KG1 (cell line): Measurements from ENCODE around the gene ATAT1.
A peak's percentile ranks its signal among the peaks of the same experiment; 100 is the strongest.

Experiments used
- DNase-seq: peaks from one replicate; lab custom pipeline; 2025; lab: John Stamatoyannopoulos, UW

Gene ATAT1

DNA sequence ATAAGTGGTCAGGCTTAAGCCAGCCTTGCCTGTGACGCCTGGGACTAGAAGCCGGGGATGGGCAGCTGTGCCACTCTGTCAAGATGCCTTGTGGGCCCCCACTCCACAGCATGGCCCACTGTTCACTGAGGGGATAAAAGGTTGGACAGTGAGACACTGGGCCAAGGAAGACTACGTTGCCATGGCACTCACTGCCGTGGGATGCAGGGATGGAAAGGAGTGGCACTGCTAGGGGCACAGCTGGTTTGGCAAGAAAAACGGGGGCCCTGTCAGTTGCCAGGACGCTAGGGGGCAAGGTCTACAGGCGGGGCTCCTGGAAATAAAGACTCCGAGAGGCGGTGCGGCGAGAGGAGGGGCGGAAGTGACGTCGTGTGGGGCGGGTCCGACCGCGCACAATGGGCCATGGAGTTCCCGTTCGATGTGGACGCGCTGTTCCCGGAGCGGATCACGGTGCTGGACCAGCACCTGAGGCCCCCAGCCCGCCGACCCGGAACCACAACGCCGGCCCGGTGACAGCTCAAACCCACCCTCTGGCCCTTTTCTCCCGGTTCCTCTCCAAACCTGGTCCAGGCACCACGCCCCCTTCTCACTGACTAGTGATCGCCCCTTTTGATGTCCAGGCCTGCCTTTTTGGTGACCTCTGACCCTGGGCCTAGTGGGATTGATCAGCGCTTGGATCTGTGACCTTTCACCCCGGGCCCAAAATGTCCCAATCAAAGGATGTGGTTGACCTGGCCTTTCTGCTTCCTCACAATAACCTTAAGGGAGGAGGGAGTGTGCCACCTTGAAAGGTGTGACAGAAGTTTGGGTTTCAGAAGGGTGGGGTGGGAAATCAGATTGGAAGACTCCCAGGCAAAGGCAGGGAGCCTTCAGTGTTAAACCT, at the start of gene ATAT1:
ATAT1 (plus strand) TSS at position 391 of the 883 bp plus-strand sequence.
- peak; percentile 59 for DNase-seq

DNA sequence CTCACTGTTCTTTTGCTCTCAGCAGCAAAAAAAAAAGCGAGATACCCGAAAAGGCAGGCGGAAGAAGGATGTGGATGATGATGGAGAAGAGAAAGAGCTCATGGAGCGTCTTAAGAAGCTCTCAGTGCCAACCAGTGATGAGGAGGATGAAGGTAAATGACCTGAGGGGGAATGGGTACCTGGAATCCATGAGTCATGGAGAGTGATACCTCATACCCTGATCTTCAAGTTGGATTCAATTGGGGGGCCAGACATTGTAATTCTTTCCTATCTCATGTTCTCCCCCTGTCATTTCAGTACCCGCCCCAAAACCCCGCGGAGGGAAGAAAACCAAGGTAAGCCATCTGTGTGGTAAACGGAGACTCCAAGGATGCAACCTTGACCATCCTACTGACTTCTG, 48.6 kb upstream of the ATAT1 start:
- no peak for DNase-seq

DNA sequence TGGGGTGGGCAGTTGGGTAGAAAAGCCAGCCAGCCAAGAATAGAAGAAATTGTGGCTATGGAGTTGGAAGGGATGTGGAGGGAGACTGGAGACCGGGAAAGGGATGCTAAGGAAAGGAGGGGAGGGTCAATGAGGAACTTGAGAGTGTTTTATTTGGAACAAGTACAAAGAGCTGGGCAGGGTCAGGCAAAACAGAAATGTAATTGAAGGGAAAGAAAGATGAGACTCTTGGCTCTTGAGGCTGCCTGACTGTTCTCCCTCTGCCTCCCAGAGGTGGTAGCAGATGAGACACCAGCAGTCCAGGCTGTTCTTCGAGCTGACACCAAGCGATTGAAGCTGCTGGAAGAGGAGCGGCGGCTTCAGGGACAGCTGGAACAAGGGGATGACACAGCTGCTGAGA, 42.8 kb upstream of the ATAT1 start:
- DNase-seq = no peak

DNA sequence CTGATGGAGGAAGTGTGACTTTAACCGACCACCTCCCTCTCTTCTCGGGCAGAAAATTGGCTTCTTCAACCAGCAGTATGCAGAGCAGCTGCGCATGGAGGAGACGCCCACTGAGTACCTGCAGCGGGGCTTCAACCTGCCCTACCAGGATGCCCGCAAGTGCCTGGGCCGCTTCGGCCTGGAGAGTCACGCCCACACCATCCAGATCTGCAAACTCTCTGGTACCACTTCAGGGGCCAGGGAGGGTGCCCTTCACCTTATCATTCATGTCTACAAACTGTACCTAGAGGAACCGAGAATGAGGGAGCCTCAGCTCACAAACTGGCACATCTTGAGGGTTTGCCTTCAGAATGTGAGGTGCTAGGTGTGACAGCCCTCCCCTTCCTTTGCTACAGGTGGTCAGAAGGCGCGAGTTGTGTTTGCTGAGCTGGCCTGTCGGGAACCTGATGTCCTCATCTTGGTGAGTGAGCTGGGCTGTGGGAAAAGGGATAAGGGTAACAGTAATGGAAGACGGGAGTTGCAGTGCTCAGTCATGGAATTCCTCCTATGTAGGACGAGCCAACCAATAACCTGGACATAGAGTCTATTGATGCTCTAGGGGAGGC, 36.8 kb upstream of the ATAT1 start:
- no peak for DNase-seq

DNA sequence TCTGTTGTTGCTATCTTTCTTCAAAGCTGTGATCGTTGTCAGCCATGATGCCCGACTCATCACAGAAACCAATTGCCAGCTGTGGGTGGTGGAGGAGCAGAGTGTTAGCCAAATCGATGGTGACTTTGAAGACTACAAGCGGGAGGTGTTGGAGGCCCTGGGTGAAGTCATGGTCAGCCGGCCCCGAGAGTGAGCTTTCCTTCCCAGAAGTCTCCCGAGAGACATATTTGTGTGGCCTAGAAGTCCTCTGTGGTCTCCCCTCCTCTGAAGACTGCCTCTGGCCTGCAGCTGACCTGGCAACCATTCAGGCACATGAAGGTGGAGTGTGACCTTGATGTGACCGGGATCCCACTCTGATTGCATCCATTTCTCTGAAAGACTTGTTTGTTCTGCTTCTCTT, 36.2 kb upstream of the ATAT1 start:
- no peak for DNase-seq

DNA sequence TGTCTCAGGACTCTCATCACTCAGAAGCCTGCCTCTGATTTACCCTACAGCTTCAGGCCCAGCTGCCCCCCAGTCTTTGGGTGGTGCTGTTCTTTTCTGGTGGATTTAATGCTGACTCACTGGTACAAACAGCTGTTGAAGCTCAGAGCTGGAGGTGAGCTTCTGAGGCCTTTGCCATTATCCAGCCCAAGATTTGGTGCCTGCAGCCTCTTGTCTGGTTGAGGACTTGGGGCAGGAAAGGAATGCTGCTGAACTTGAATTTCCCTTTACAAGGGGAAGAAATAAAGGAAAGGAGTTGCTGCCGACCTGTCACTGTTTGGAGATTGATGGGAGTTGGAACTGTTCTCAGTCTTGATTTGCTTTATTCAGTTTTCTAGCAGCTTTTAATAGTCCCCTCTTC, 35.7 kb upstream of the ATAT1 start:
- no peak for DNase-seq

DNA sequence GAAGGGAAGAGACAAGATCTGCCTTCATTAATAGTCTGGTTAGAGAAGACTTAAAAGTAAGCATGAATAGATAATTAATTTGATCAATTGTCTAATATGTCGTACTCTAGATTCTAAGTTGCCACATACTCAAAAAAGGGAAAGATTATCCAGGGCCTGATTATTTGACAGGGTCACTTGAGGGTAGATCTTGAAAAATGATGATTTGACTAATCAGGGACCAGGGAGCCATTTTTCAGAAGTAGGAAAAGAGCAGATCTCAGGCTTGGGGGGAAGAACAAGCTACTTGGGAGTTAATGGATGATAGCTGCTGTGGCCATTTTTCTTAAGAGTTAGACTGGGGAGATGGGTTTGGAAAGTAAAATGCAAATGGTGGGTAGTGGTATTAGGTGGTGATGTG, 34.4 kb upstream of the ATAT1 start:
- DNase-seq = no peak

DNA sequence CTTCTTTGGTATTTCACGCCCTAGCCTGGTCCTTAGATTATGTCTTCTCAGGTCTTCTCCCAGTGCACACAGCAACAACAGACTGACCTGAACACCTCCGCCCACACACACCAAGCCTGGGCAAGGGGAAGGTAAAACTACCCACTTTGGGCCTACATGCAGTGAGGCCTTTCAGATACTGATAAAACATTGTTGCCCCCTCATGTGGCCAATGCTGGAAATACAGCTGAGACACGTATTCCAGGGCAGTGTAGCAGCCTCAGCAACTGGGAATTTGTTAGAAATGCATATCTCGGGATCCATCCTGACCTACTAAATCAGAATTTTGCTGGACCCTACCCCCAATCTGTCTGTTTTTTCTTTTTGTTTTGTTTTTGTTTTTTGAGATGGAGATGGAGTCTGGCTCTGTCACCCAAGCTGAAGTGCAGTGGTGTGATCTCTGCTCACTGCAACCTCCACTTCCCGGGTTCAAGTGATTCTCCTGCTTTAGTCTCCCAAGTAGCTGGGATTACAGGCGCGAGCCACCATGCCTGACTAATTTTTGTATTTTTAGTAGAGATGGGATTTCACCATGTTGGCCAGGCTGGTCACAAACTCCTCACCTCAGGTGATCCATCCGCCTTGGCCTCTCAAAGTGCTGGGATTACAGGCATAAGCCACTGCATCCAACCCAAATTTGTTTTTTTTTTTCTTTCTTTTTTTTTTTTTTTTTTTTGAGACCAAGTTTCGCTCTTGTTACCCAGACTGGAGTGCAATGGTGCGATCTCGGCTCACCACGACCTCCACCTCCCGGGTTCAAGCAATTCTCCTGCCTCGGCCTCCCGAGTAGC, 29.1 kb upstream of the ATAT1 start:
- peak; percentile 34 for DNase-seq

DNA sequence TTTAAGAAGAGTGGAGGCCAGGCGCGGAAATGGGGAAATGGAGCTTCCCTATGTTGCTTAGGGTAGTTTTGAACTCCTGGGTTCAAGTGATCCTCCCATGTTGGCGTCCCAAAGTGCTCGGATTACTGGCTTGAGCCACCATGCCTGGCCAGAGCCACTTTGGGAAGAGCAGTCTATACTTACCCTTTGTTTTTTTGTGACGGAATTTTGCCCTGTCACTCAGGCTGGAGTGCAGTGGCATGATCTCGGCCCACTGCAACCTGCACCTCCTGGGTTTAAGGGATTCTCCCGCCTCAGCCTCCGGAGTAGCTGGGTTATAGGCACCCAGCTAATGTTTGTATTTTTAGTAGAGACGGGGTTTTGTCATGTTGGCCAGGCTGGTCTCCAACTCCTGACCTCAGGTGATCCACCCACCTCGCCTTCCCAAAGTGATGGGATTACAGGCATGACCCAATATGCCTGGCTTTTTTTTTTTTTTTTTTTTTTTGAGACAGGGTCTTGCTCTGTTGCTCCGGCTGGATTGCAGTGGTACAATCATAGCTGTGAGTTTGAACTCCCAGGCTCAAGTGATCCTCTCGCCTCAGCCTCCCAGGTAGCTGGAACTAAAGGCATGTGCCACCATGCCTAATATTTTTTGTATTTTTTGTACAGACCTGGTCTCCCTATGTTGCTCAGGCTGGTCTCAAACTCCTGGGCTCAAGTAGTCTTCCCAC, 27.6 kb upstream of the ATAT1 start:
- DNase-seq = no peak

DNA sequence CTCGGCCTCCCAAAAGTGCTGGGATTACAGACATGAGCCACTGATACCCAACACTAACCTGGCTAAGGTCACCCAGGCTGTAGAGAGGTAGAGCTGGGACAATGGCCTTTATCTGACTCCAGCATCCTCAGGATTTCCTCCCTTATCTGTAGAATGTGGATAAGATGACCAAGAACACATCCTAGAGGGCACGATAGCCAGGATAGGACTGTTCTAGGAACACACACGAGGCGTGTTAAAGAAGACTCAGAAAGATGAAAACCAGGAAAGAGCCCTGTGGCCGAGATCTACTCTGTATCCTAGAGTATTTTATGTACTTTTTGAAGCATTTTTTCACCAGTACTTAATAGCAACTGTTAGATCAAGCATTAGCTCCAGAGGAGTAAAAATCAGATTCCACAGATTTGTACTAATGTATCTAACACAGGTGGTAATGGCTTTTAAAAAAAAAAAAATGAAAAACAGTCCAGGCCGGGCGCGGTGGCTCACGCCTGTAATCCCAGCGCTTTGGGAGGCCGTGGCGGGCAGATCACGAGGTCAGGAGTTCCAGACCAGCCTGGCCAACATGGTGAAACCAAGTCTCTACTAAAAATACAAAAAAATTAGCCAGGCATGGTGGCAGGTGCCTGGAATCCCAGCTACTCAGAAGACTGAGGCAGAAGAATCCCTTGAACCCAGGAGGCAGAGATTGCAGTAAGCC, 26.9 kb upstream of the ATAT1 start:
- DNase-seq = no peak

DNA sequence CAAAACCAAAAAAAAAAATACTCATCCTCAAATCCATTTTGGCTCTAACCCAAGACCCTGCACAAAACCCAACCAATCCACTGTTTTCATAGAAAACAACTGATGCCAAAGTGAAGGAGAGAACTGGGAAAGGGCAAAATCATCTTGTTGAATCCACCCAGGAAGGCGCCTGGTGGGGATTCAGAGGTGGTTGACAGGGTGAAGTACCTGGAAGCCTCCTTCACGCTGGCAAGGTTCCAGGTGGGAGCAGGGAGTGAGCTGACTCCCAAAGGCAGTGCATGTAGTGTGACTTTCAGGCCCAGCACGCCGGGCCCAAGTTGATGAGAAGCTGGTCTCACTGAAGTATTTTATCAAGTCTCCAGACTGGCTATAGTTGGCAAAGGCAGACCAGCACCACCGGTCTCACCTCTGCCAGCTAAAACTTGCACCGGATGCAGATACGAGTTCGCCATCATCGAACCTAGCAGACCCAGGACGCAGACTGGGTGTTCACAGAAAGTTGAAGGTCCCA, 26.2 kb upstream of the ATAT1 start:
- DNase-seq = no peak

DNA sequence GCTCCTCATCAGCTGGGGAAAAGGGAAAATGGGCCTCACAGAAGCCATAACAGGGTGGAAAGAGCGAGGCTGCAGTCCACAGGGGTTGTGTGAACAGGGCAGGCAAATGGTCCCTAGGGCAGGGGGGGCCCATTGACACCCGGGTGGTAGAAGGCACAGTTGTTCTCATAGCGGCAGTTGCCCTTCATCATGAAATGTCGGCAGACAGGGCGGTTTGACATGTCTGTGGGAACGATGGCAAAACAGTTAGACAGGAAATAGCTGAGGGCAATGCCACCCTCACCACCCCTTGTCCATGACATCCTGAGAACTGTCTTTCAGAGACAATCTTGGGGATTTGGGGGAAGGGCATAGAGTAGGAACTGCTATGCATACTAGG, 25.2 kb upstream of the ATAT1 start:
- no peak for DNase-seq

DNA sequence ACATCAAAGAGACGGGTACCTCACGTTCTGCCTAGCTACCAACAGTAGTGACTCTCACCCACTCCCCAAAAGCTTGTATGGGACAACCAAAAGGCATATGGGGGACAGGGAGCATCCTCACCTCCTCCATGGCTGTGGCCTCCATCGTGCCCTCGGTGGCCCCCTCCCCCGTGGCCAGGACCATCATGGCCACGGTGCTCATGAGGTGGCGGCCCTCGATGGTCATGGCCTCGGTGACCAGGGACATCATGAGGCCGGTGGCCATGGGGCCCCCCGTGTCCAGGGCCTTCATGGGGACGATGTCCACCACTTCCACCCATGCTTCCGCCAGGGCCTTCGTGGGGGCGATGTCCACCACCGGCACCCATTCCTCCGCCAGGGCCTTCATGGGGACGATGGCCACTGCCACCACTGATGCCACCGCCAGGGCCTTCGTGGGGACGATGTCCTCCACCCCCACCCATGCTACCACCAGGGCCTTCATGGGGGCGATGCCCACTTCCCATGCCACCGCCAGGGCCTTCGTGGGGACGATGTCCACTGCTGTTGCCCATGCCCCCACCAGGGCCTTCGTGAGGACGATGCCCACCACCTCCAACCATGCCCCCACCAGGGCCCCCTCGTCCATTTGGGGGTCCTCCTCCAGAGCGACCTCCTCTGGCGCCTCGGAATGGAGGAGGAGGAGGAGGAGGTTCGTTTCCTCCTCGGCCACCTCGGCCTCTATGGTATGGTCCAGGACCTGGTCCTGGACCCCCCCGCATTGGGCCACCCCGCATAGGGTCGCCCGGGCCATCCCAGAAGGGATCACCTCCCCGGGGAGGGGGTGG, 24.6 kb upstream of the ATAT1 start:
- no peak for DNase-seq

DNA sequence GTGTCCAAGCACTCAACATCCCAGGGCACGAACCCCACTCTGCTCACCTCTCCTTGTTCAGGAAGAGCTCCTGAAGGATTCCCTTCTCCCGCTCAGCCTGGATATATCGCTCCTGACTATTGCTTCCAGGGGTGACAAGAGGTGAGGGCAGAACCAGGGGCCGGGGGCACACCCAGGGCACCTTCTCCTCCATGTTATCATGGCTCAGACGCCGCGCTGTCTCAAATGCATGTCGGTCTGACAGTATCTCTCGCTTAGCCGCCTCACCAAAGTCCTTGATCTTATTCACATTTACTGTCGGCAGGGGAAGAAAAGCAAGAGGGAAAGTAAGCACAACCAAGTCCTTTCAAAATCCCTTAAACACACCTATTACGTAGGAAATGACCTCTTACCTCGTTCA, 22.7 kb upstream of the ATAT1 start:
- DNase-seq = no peak

DNA sequence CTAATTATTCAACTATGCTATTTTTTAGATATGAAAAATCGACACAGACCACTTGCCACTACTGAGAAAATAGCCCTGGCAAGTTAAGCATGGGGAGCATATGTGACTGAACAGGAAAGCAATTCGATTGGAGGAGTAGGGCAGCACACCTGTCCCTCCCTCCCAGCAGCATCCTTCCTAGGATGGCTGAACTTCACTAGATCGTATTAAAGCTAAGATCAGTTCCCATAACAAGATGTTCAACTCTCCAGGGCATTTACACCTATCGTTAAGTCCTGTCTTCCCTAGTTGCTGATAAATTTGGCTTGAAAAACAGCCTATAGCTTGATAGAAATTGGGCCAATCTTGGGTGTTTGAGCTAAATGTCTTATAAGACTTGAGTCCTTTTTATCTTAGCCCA, 16.6 kb upstream of the ATAT1 start:
- no peak for DNase-seq

DNA sequence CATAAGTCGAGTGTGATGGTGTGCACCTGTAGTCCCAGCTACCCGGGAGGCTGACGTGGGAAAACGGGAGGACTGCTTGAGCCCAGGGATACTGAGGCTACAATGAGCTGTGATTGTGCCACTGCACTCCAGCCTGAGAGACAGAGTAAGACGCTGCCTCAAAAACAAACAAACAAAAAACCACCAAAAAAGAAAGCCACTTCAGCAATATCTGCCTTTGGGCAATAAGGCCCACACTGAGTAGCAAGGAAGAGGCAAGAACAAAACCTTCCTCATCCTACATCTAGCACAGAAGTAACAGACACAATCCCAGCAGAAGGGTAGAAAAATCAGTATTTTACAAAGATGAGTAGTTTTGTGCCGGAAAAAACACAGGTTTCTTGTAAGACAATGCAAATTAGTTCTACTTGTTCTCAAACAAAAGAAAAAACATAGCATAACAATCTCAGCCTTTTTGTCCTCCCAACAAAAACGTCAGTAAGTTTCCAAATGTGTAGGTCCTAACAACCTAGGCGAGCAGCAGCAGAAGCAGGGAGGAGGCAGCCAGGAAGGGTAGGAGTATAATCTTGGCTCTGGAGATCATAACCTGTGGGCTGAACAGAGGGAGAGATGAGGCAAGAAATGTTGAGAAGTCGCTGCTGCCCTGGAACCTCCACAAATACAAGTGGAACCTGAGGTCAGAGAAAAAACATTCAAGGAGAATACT, 15.4 kb upstream of the ATAT1 start:
- no peak for DNase-seq

DNA sequence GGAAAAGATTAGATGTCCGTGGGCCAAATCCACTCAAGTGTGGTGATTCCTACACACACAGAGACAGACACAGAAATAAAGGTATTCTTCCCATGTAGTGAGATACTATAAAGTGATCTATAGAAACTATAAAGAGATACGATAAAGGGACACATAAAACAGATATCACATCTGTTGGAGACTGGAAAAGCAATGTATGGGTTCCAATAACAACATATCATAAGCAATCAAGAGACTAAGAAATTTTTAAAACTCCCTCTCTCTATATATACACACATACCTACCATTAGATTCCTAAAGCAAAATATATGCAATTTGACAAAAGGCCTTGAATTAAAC, 14.8 kb upstream of the ATAT1 start:
- DNase-seq = no peak

DNA sequence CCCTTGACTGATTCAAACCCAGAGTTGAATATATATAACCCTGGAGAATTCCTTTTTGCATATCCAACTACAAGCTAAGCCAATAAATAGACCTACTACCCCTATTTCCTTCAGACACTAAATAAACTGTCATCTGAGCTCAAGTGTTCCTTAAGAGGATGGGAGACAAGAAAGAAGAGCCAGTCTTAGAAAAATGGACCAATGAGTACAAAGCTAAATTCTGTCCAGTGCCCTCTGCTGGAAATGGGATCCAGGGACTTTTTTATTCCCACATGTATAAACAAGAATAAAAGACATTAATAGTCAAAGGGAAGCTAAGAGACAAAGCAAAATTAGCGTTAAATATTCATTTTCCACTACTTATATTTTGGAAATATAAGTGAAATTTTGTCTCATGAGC, 14.5 kb upstream of the ATAT1 start:
- DNase-seq = no peak

DNA sequence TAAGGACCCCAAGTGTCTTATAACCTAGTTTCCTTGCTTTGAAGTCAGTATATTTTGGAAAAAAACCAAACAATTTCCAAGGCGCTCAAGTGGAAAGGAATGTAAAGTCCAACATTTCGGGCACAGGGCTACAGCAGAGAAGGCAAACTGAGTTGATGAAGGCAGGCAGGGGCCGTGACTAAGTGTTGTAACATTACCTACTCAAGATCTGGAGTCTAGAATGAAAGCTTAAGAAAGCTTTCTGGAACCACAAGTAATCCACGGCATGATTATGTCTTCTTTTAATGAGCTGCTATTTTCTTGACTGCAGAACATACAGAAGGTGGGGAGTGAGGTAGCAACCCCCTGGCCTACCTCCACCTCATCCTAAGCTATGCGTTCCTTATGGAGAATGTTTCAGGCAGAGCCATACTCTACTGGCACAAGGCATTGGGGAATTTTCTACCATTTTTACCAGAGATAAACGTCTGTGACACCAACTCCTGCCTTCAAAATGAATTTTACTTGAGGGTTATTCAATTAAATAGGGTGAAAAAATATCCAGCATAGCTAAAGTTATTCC, 13.9 kb upstream of the ATAT1 start:
- no peak for DNase-seq
